ENCODE data around the gene FOSL2.

FOSL2 gene

DNA sequence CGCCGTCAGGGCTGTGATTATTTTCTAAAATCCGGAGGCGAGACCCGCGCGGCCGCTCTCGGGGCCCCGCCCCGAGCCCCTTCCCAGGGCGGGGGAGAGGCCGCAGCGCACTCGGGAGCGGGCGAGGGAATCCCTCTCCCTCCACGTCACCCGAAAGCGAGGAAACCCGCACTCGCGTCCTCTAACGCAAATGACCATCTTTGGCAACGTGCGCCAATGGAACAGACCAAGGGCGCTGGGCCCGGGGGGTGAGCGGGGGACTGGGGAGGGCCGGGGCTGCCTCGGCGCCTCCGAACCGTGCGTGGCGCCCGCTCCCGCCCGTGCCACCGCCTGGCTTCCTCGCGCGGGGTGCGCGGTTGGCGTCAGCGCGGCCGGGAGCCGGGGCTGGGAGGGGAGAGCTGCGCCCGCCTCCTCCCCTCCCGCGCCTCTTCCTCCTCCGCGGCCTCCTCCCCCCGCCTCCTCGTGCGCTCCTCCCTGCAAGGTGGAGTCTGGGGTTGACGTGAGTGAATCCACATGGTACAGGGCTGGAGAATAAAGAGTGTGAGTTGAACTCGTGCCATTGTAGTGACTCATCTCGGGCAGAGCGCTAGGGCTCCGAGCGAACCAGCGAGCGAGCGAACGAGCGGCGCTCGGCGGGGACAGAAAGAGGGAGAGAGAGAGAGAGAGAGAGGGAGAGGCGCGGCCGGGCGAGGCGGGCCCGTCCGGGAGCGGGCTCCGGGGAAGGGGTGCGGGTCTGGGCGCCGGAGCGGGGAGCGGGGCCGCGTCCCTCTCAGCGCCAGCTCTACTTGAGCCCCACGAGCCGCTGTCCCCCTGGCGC, at the start of gene FOSL2:
Gene FOSL2, plus strand, starts transcription at position 562 of the 817 bp plus-strand sequence. CDS start 863 bp downstream, outside the sequence.
- H3K4me3 ChIP-seq (ENCODE audit: low read length): peak within 1 kb of the TSS; percentile 80
- peak within 1 kb of the TSS; percentile 72; the same call in 1 of the 2 replicates for H3K9ac ChIP-seq (ENCODE audit: low read depth, low read length)
- H3K27me3 ChIP-seq (ENCODE audit: insufficient read depth, low read length): peaks cover 77% of the 10 kb centered on the region
- H3K9me3 ChIP-seq (ENCODE audit: insufficient read depth, low read depth, low read length): no peaks in the 10 kb centered on the region
- no peak within 1 kb of the TSS for H3K27ac ChIP-seq (ENCODE audit: low read length)
- H3K36me3 ChIP-seq (ENCODE audit: insufficient read depth, low read depth, low read length): no peaks in the 10 kb centered on the region
- H3K4me1 ChIP-seq (ENCODE audit: insufficient read depth, low read length): peaks cover 6% of the 10 kb centered on the region; the same call in 1 of the 2 replicates

DNA sequence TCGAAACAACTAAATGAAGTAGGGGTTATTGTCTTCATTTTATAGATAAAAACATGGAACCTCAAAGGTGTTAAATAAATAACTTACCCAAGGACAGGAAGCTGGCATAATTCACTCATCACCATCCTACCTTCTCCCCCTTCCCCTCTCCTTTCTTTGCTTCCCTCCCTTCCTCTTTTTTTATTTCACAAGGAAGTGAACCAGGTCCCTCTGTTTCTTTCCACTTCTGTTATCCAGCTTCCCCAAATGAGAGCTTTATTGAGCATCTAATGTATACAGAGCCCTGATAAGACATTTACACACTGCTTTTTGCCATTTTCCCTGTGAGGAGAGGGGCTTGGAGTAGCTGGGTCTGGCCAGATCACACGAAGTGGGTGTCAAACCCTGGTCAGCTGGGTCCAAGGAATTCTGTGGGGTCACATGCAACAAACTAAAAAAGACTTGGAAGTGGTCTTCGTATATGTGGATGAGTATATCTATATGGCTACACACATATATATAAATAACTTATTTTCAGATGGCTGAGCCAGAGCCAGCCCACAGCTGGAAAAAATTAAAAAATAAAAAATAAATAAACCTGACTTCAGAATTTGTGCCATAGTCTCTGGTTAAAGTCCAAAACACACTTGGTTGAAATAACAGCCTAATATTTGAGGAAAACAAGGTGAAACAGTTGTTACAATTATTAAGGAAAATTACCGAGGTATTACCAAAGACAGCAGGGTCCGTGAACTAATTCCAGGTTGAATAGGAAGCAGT, 49.3 kb upstream of the FOSL2 start:
- Histone ChIP-seq H3K9ac (ENCODE audit: low read depth, low read length) (no peak overlapping the region), H3K9me3 (ENCODE audit: insufficient read depth, low read depth, low read length) (no peaks in the 10 kb centered on the region), H3K27ac (ENCODE audit: low read length) (no peak overlapping the region), H3K4me3 (ENCODE audit: low read length) (no peak overlapping the region), H3K27me3 (ENCODE audit: insufficient read depth, low read length) (no peaks in the 10 kb centered on the region), H3K4me1 (ENCODE audit: insufficient read depth, low read length) (peaks cover 9% of the 10 kb centered on the region), H3K36me3 (ENCODE audit: insufficient read depth, low read depth, low read length) (no peaks in the 10 kb centered on the region)

DNA sequence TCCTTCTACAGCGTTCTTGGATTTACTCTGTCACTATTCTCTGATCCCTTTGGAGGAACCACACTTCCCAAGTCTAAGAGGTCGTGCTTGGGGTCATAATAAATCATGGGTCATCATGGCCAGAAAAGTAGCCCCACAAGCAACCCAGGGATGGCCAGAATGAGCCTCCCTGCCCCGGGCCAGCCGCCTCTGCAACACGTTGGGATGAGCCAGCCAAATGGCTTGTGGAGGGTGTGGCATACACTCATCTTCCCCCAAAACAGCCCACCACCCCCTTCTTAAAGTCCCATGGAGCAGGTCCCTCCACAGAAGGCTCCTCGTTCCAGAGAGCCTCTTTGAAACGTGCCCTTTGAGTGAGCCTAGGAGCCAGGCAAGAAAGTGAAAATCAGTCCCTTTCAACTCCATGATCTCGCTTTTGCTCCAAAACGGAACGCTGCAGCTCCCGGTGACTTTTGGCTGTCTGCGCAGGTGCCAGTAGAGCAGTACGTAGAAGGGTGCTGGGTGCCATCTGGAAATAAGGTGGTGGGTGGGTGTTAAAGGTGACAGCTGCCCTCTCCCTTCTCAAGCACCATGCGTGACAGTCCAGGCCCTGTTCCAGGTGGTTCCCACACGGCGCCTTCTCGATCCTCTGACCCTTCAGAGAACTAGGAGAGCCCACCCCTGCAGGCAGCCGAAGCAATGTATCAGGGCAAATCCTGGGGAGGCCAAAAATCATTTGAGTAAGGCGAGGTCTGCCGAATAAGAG, 48.5 kb upstream of the FOSL2 start:
- Histone ChIP-seq H3K36me3 (ENCODE audit: insufficient read depth, low read depth, low read length) (no peaks in the 10 kb centered on the region), H3K9me3 (ENCODE audit: insufficient read depth, low read depth, low read length) (no peaks in the 10 kb centered on the region), H3K4me3 (ENCODE audit: low read length) (no peak overlapping the region), H3K27ac (ENCODE audit: low read length) (no peak overlapping the region), H3K4me1 (ENCODE audit: insufficient read depth, low read length) (peaks cover 9% of the 10 kb centered on the region), H3K9ac (ENCODE audit: low read depth, low read length) (no peak overlapping the region), H3K27me3 (ENCODE audit: insufficient read depth, low read length) (no peaks in the 10 kb centered on the region)

DNA sequence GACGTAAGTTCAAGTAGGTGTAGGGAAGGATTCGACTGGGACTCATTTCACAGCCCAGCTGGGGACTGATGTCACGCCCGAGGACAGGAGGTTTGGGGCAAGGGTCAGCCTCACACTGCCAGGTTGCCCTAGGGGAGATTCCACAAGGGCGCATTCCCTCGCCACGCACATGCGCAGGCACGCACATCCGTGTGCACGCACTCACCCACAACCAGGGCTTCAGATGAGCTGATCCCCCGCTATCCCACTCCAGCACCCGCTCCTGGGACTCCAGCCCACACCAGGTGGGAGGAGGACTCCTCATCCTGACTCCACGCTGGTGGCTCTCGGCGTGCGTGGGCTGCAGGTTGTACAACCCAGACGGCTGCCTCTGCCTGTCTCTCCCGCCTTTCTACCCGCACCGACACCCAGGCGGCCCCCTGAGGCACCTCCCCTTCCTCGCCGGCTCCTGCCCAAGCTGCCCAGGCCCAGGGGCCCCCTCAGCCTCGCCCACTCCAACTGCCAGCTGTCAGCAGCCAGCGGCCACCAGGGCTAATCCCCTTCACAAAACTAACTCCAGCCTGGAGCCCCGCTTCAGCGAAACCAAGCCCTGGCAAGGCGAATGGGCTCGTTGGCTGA, 47.8 kb upstream of the FOSL2 start:
- H3K9me3 ChIP-seq (ENCODE audit: insufficient read depth, low read depth, low read length): no peaks in the 10 kb centered on the region
- H3K36me3 ChIP-seq (ENCODE audit: insufficient read depth, low read depth, low read length): no peaks in the 10 kb centered on the region
- H3K4me1 ChIP-seq (ENCODE audit: insufficient read depth, low read length): peaks cover 9% of the 10 kb centered on the region
- H3K27me3 ChIP-seq (ENCODE audit: insufficient read depth, low read length): no peaks in the 10 kb centered on the region
- H3K4me3 ChIP-seq (ENCODE audit: low read length): no peak overlapping the region
- H3K9ac ChIP-seq (ENCODE audit: low read depth, low read length): no peak overlapping the region
- no peak overlapping the region for H3K27ac ChIP-seq (ENCODE audit: low read length)

DNA sequence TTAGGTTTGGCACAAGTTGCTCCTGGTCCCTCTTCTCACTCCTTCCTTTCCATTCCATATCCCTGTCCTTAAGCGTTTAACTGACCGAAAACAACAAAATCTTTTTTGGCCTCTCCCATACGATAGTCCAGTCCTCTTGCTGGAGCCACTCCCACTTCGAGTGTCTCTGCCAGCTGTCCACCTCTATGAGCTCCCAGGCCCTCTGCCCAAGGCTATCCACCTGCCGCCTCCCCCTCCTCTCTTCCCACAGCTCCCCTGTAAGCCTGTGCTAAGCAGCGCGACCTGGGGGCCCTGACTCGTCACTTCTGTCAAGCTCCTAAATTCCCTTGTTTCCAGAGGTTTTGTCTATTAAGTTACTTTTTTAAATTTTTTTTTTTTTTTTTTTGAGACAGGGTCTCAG, 47.0 kb upstream of the FOSL2 start:
- Histone ChIP-seq H3K9me3 (ENCODE audit: insufficient read depth, low read depth, low read length) (no peaks in the 10 kb centered on the region), H3K27ac (ENCODE audit: low read length) (no peak overlapping the region), H3K9ac (ENCODE audit: low read depth, low read length) (no peak overlapping the region), H3K36me3 (ENCODE audit: insufficient read depth, low read depth, low read length) (no peaks in the 10 kb centered on the region), H3K27me3 (ENCODE audit: insufficient read depth, low read length) (no peaks in the 10 kb centered on the region), H3K4me1 (ENCODE audit: insufficient read depth, low read length) (peaks cover 9% of the 10 kb centered on the region), H3K4me3 (ENCODE audit: low read length) (no peak overlapping the region)

DNA sequence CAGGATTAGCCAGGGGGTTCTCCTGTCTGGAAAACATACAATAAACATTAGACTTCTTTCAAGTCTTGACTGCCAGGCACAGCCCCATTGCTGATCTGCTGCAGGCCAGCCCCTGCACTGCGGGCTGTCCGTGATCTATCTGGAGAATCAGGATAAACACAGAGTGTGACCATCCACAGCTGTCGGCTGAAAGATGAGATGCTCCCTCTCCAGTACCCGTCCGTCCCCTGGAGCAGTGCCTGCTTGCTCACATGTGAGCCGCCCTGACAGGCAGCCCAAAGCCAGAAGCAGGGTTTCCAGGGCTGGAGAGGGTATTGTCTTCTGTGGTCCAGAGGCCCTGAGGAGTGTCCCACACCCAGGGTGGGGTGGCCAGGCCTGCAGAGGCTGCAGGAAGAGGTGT, 46.1 kb upstream of the FOSL2 start:
- Histone ChIP-seq H3K9ac (ENCODE audit: low read depth, low read length) (no peak overlapping the region), H3K27ac (ENCODE audit: low read length) (no peak overlapping the region), H3K4me1 (ENCODE audit: insufficient read depth, low read length) (peaks cover 9% of the 10 kb centered on the region), H3K27me3 (ENCODE audit: insufficient read depth, low read length) (no peaks in the 10 kb centered on the region), H3K36me3 (ENCODE audit: insufficient read depth, low read depth, low read length) (no peaks in the 10 kb centered on the region), H3K9me3 (ENCODE audit: insufficient read depth, low read depth, low read length) (no peaks in the 10 kb centered on the region), H3K4me3 (ENCODE audit: low read length) (no peak overlapping the region)

DNA sequence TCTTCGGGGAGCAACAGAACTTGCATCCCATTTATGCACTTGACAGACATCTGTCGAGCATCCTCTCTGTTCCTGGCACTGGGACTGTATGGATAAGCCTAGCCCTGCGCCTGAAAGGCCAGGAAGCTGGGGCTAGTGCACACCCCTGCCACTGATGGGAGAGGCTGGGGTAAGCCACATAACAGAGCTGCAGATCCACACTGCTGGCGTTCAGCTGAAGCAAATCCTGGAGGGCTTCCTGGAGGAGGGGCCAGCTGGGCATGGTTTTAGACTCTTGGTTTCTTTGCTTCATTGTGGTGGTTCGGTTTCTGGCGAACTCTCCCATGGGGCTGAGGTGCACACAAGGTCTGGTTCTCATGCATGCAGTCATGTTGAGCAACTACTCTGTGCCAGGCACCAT, 45.5 kb upstream of the FOSL2 start:
- Histone ChIP-seq H3K4me3 (ENCODE audit: low read length) (no peak overlapping the region), H3K9me3 (ENCODE audit: insufficient read depth, low read depth, low read length) (no peaks in the 10 kb centered on the region), H3K36me3 (ENCODE audit: insufficient read depth, low read depth, low read length) (no peaks in the 10 kb centered on the region), H3K4me1 (ENCODE audit: insufficient read depth, low read length) (peaks cover 9% of the 10 kb centered on the region), H3K27me3 (ENCODE audit: insufficient read depth, low read length) (no peaks in the 10 kb centered on the region), H3K9ac (ENCODE audit: low read depth, low read length) (no peak overlapping the region), H3K27ac (ENCODE audit: low read length) (no peak overlapping the region)

DNA sequence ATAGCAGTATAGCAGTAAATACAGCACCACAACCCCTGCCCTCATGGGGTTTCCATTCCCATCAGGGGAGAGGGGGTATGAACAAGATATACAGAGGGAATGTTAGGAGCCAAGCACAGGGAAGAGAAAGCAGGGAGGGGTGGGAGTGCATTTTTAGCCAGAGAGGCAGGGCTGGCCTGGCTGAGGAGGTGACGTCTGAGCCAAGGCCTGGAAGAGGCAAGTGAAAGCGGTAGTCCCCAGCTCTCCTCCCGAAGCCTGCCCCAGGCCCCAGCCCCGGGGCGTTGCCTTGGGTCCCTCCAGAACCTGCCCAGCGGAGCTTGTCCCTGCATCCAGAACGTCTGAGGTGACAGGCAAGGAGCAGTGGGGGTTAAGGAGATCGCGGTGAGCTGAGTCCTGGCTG, 45.1 kb upstream of the FOSL2 start:
- peaks cover 5% of the 10 kb centered on the region for H3K4me1 ChIP-seq (ENCODE audit: insufficient read depth, low read length)
- no peaks in the 10 kb centered on the region for H3K27me3 ChIP-seq (ENCODE audit: insufficient read depth, low read length)
- no peaks in the 10 kb centered on the region for H3K9me3 ChIP-seq (ENCODE audit: insufficient read depth, low read depth, low read length)
- H3K27ac ChIP-seq (ENCODE audit: low read length): no peak overlapping the region
- H3K36me3 ChIP-seq (ENCODE audit: insufficient read depth, low read depth, low read length): no peaks in the 10 kb centered on the region
- no peak overlapping the region for H3K4me3 ChIP-seq (ENCODE audit: low read length)
- no peak overlapping the region for H3K9ac ChIP-seq (ENCODE audit: low read depth, low read length)

DNA sequence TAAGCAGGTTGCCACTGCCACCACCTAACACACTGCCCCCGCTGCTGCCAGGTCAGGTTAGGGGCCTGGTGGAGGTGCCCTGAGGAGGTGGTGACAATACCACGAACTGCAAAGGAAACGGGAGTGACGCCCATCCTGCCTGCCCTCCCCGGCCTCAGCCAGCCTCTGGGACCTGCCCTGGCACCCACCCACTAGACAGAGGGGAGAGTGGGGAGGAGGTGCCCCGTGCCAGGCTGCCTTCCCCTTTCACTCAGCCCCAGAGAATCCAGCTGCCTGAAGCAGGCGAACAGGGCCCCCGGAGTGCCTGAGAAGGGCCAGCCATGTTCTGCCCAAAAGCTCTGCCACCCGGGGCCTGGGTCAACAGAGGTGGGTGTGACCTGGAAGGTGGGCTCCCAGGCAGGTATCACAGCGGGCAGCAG, 44.5 kb upstream of the FOSL2 start:
- no peak overlapping the region for H3K27ac ChIP-seq (ENCODE audit: low read length)
- no peaks in the 10 kb centered on the region for H3K9me3 ChIP-seq (ENCODE audit: insufficient read depth, low read depth, low read length)
- H3K4me1 ChIP-seq (ENCODE audit: insufficient read depth, low read length): no peaks in the 10 kb centered on the region
- no peak overlapping the region for H3K9ac ChIP-seq (ENCODE audit: low read depth, low read length)
- H3K36me3 ChIP-seq (ENCODE audit: insufficient read depth, low read depth, low read length): no peaks in the 10 kb centered on the region
- H3K4me3 ChIP-seq (ENCODE audit: low read length): no peak overlapping the region
- H3K27me3 ChIP-seq (ENCODE audit: insufficient read depth, low read length): no peaks in the 10 kb centered on the region

DNA sequence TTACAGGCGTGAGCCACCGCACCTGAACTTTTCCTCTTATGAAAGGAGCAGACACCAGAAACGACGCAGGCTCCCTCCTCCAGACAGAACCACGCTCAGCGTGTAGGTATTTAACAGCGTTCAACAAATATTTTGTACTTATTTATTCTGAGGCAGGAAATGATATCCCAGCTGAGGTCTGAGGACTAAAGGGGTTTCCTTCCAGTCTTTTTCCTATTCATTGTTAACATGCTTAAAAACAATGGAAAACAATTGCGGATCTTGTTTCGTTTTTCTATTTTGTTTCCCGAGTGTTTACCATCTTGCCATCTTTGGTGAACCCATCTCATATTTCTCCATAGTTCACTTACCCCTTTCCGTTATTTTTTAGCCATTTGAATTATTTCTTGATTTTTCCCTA, 43.7 kb upstream of the FOSL2 start:
- no peaks in the 10 kb centered on the region for H3K4me1 ChIP-seq (ENCODE audit: insufficient read depth, low read length)
- no peaks in the 10 kb centered on the region for H3K27me3 ChIP-seq (ENCODE audit: insufficient read depth, low read length)
- no peak overlapping the region for H3K27ac ChIP-seq (ENCODE audit: low read length)
- no peak overlapping the region for H3K9ac ChIP-seq (ENCODE audit: low read depth, low read length)
- no peaks in the 10 kb centered on the region for H3K36me3 ChIP-seq (ENCODE audit: insufficient read depth, low read depth, low read length)
- H3K4me3 ChIP-seq (ENCODE audit: low read length): no peak overlapping the region
- H3K9me3 ChIP-seq (ENCODE audit: insufficient read depth, low read depth, low read length): no peaks in the 10 kb centered on the region

DNA sequence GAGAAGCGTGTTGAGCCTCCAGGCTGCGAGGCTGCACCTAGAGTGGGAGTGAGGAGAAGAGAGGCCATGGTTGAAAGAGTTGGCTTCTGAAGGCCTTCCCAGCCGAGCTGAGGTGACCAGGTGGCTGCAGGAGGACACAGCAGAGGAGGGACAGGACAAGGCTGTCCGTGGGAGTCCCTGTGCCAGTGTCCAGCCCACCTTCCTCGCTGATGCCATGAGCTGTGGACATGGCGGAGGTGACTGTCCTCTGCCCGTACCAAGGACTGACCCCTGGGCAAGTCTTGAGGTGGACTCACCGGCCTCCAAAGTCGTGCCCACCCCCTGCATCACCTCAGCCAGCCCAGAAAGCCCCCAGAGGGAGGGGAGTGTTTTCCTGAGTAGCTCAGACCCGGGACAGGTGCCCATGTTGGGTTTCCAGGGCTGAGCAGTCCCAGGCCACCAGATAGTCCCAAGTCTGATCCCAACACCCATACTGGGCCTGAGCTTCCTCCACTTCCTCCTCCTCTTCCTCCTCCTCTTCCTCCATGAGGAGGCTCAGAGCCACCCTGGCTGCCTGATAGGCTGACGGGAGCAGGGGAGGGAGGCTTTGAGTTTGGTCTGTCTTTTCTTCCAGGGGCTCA, 43.0 kb upstream of the FOSL2 start:
- no peak overlapping the region for H3K4me3 ChIP-seq (ENCODE audit: low read length)
- no peaks in the 10 kb centered on the region for H3K27me3 ChIP-seq (ENCODE audit: insufficient read depth, low read length)
- no peaks in the 10 kb centered on the region for H3K4me1 ChIP-seq (ENCODE audit: insufficient read depth, low read length)
- no peak overlapping the region for H3K27ac ChIP-seq (ENCODE audit: low read length)
- H3K9me3 ChIP-seq (ENCODE audit: insufficient read depth, low read depth, low read length): no peaks in the 10 kb centered on the region
- H3K9ac ChIP-seq (ENCODE audit: low read depth, low read length): no peak overlapping the region
- H3K36me3 ChIP-seq (ENCODE audit: insufficient read depth, low read depth, low read length): no peaks in the 10 kb centered on the region
